Ishikawa (cell line): ENCODE results near the gene PRDX6.

Experiments
- CEBPB ChIP-seq: IDR thresholded peaks from 2 replicates; pipeline ENCODE4 v1.6.1; 2012
- CREB1 ChIP-seq: IDR thresholded peaks from 2 replicates; pipeline ENCODE4 v1.6.1; 2012; ENCODE audit warnings: low read depth
- EGR1 ChIP-seq: IDR thresholded peaks from 2 replicates; pipeline ENCODE4 v1.6.1; 2012
- EP300 ChIP-seq: IDR thresholded peaks from 2 replicates; pipeline ENCODE4 v1.6.1; 2012; ENCODE audit warnings: borderline replicate concordance
- FOXM1 ChIP-seq: IDR thresholded peaks from 2 replicates; pipeline ENCODE4 v1.6.1; 2012; ENCODE audit warnings: low read depth, borderline replicate concordance
- MAX ChIP-seq: IDR thresholded peaks from 2 replicates; pipeline ENCODE4 v1.6.1; 2012
- NFIC ChIP-seq: IDR thresholded peaks from 2 replicates; pipeline ENCODE4 v1.6.1; 2012
- RAD21 ChIP-seq: IDR thresholded peaks from 2 replicates; pipeline ENCODE4 v1.6.1; 2012; ENCODE audit warnings: low read depth
- REST ChIP-seq: IDR thresholded peaks from 2 replicates; pipeline ENCODE4 v1.6.1; 2012; ENCODE audit warnings: low read depth, mild to moderate bottlenecking
- TAF1 ChIP-seq: IDR thresholded peaks from 2 replicates; pipeline ENCODE4 v1.6.1; 2012; ENCODE audit warnings: low read depth, mild to moderate bottlenecking
- TCF12 ChIP-seq: IDR thresholded peaks from 2 replicates; pipeline ENCODE4 v1.6.1; 2012; ENCODE audit warnings: low read depth
- TEAD4 ChIP-seq: IDR thresholded peaks from 2 replicates; pipeline ENCODE4 v1.6.1; 2012
- YY1 ChIP-seq: IDR thresholded peaks from 2 replicates; pipeline ENCODE4 v1.6.1; 2012; ENCODE audit warnings: low read depth
- ZBTB7A ChIP-seq: IDR thresholded peaks from 2 replicates; pipeline ENCODE4 v1.6.1; 2012; ENCODE audit warnings: low read depth

- TF ChIP-seq REST (no peak), YY1 (no peak), TCF12 (no peak), EGR1 (no peak), CREB1 (no peak), NFIC (no peak), EP300 (no peak), TAF1 (no peak), MAX (no peak), RAD21 (no peak), FOXM1 (no peak), CEBPB (no peak), ZBTB7A (no peak), TEAD4 (no peak)
Measured at GRCh38 chr1:173502104-173502503, 25.0 kb downstream of the PRDX6 start.
